Measurements from ENCODE around the gene SANBR. TPM values are rescaled to one million over a fixed set of nuclear protein-coding genes. Genes with fewer than 3 reads are reported as not detected.

The SANBR gene
- total RNA-seq, 1 donor from 2014 or later, result 10.7 TPM

DNA sequence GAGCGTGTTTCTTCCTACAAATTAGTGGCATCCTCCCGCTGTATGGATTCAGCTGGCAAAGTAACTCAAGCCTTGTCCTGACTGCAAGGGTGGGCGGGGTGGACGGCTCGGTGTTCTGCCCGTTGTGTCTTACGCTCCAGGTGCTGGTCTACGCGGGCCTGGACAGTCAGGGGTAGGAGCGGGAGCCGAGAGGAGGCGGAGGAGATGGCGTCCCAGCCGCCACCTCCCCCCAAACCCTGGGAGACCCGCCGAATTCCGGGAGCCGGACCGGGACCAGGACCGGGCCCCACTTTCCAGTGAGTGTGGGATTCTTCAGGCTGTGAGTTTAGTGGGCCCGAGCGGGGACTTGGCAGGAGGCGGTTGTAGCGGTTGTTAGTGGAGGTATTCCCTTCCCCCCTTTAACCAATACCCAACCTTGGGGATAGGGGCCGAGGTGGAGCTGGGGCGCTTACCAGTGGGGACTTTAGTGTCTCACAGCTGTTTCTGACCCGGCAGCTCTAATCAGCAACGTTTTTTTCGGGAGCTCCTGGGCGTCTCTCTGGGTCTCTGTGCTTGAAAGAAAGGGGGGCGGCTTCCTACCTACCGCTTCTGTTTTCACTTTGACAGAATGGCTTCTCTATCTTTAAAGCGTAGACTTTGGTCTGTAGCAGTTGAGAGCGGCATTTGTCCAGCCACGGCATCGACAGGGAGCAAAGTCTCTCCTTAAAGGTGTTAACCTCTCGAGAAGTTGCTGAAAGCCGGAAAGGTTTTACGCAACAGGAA, 47.9 kb upstream of the SANBR start, which contains the start of the genes PEX13 and PUS10:
PEX13 (plus strand) TSS at position 165 of the 762 bp plus-strand sequence; CDS start at position 205, 40 bp downstream.
PUS10 (minus strand) TSS at position 700 of the 762 bp plus-strand sequence. CDS start 6,365 bp downstream, outside the sequence.
- Histone ChIP-seq H3K36me3 (peaks cover 0 to 5% of the 10 kb centered on the region in 2 donors), H3K4me1 (peaks cover 0 to 24% of the 10 kb centered on the region in 2 donors), H3K9me3 (no peaks in the 10 kb centered on the region), H3K27me3 (no peaks in the 10 kb centered on the region), H3K27ac (peak within 1 kb of the TSS; percentile 83 to 94), H3K4me3 (peak within 1 kb of the TSS; percentile 78 to 87)
- TF ChIP-seq, protein P1, sequence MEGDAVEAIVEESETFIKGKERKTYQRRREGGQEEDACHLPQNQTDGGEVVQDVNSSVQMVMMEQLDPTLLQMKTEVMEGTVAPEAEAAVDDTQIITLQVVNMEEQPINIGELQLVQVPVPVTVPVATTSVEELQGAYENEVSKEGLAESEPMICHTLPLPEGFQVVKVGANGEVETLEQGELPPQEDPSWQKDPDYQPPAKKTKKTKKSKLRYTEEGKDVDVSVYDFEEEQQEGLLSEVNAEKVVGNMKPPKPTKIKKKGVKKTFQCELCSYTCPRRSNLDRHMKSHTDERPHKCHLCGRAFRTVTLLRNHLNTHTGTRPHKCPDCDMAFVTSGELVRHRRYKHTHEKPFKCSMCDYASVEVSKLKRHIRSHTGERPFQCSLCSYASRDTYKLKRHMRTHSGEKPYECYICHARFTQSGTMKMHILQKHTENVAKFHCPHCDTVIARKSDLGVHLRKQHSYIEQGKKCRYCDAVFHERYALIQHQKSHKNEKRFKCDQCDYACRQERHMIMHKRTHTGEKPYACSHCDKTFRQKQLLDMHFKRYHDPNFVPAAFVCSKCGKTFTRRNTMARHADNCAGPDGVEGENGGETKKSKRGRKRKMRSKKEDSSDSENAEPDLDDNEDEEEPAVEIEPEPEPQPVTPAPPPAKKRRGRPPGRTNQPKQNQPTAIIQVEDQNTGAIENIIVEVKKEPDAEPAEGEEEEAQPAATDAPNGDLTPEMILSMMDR (IDR thresholded peaks at IDR 0.05), result no peak
- DNase-seq (ENCODE audit: low spot score in 2 of 2), result peak; percentile 27 to 85
- intact Hi-C loops (cut with DNase I), result loop anchor here (2.0 kb wide), 2 partner anchors 47 to 137 kb away; partner anchors contain the start of genes REL and SANBR

- DNase-seq (ENCODE audit: low spot score in 2 of 2), result no peak
- H3K27ac ChIP-seq, result peak overlapping the region; percentile 83 to 94
- no peaks in the 10 kb centered on the region for H3K9me3 ChIP-seq
- H3K4me1 ChIP-seq, result peaks cover 0 to 24% of the 10 kb centered on the region in 2 donors
- H3K36me3 ChIP-seq, result peaks cover 0 to 9% of the 10 kb centered on the region in 2 donors
- peak overlapping the region; percentile 78 to 87 for H3K4me3 ChIP-seq
- intact Hi-C loops (cut with DNase I), result no loop called here
- H3K27me3 ChIP-seq, result no peaks in the 10 kb centered on the region
- TF ChIP-seq, protein P1 (IDR thresholded peaks at IDR 0.05), result no peak
Observed at GRCh38 chr2:61018318-61018755, 47.3 kb upstream of the SANBR start.

DNA sequence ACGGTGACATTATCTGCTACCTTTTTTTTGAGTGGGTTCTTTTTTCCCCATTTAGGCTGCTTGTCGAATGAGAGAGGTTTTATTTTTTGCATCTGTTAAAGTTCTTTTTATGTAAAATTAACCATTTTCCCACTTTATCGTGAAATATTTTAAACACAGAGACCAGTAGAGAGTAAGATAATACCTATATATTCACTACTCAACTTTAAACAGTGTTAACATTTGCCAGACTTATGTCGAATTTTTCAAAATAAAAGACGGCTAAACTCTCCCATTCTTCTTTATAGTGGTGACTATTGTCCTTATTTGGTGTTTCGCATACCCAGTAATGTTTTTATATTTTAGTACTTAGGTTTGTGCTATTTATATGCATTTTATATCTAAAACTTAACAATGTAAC, 46.9 kb upstream of the SANBR start:
- no peak for DNase-seq (ENCODE audit: low spot score in 2 of 2)
- H3K9me3 ChIP-seq, result no peaks in the 10 kb centered on the region
- H3K27ac ChIP-seq, result peak overlapping the region; percentile 83 to 94
- H3K36me3 ChIP-seq, result peaks cover 0 to 11% of the 10 kb centered on the region in 2 donors
- H3K27me3 ChIP-seq, result no peaks in the 10 kb centered on the region
- intact Hi-C loops (cut with DNase I), result no loop called here
- TF ChIP-seq, protein P1 (IDR thresholded peaks at IDR 0.05), result no peak
- H3K4me3 ChIP-seq, result peak overlapping the region; percentile 78 to 87
- H3K4me1 ChIP-seq, result peaks cover 0 to 24% of the 10 kb centered on the region in 2 donors

GRCh38 chr2:61021228-61021660, 44.4 kb upstream of the SANBR start:
- TF ChIP-seq, protein P1 (IDR thresholded peaks at IDR 0.05), result no peak
- H3K36me3 ChIP-seq, result peaks cover 4 to 20% of the 10 kb centered on the region in 2 donors
- no peak for DNase-seq (ENCODE audit: low spot score in 2 of 2)
- H3K27ac ChIP-seq, result no peak overlapping the region
- H3K4me3 ChIP-seq, result no peak overlapping the region
- peaks cover 0 to 22% of the 10 kb centered on the region in 2 donors for H3K4me1 ChIP-seq
- H3K27me3 ChIP-seq, result no peaks in the 10 kb centered on the region
- intact Hi-C loops (cut with DNase I), result no loop called here
- no peaks in the 10 kb centered on the region for H3K9me3 ChIP-seq

- DNase-seq (ENCODE audit: low spot score in 2 of 2), result no peak
- Histone ChIP-seq H3K36me3 (peaks cover 4 to 20% of the 10 kb centered on the region in 2 donors), H3K9me3 (no peaks in the 10 kb centered on the region), H3K4me3 (no peak overlapping the region), H3K27ac (no peak overlapping the region), H3K27me3 (no peaks in the 10 kb centered on the region), H3K4me1 (peaks cover 0 to 16% of the 10 kb centered on the region in 2 donors)
- intact Hi-C loops (cut with DNase I), result no loop called here
- TF ChIP-seq, protein P1 (IDR thresholded peaks at IDR 0.05), result no peak
Observed at GRCh38 chr2:61023670-61024069, 42.0 kb upstream of the SANBR start.
